CD4-positive, alpha-beta T cell (primary cell): ENCODE data around the gene TMEM208. TPM values are rescaled to one million over a fixed set of nuclear protein-coding genes. Genes with fewer than 3 reads are reported as not detected.

ENCODE experiments used
- ATAC-seq: fragments of 200-7000 bp; cut with Tn5 transposase; one replicate; pipeline ENCODE4 v1.10.0; 2022; ENCODE audit warnings: mild to moderate bottlenecking; ENCODE audit not compliant: poor library complexity
- CTCF ChIA-PET: fragments of 350-600 bp; sonication (Branson Sonifier 250); formaldehyde crosslinking; loops from one replicate; lab custom pipeline; 2021; ENCODE audit warnings: antibody characterized with exemption, inconsistent platforms; lab: Charles Lee
- POLR2A ChIA-PET: fragments of 350-600 bp; sonication (Branson Sonifier 250); formaldehyde crosslinking; loops from one replicate; lab custom pipeline; 2021; ENCODE audit warnings: antibody characterized with exemption, inconsistent platforms; lab: Charles Lee
- DNase-seq, 14 experiments: peaks; one replicate each; pipeline ENCODE4 v3.0.0-alpha.2; 2013 to 2020; ENCODE audit warnings: mixed read lengths in 2 of 14
- H3K27ac ChIP-seq, 2 donors: one replicate each; pipeline versions ENCODE4 v1.5.1 to v1.7.0; 2013; ENCODE audit warnings: low read length in 2 of 2, low read depth in 1 of 2, mild to moderate bottlenecking in 1 of 2
- H3K27me3 ChIP-seq, 2 experiments: 1 replicate in 1 of 2; 2 replicates in 1 of 2; pipeline versions ENCODE4 v1.6.1 to v1.7.0; 2013; ENCODE audit warnings: low read length in 2 of 2, control low read depth in 1 of 2, mild to moderate bottlenecking in 1 of 2, moderate library complexity in 1 of 2; ENCODE audit not compliant: insufficient read depth in 2 of 2, control insufficient read depth in 1 of 2
- H3K36me3 ChIP-seq: one replicate; pipeline ENCODE4 v1.6.1; 2013; ENCODE audit warnings: low read length, control low read depth; ENCODE audit not compliant: insufficient read depth
- H3K4me1 ChIP-seq: one replicate; pipeline ENCODE4 v1.6.1; 2013; ENCODE audit warnings: low read length, control low read depth; ENCODE audit not compliant: insufficient read depth
- H3K4me3 ChIP-seq: one replicate; pipeline ENCODE4 v1.5.1; 2013; ENCODE audit warnings: mild to moderate bottlenecking, low read length, moderate library complexity
- H3K9me3 ChIP-seq, 2 experiments: 1 replicate in 1 of 2; 2 replicates in 1 of 2; pipeline versions ENCODE4 v1.6.1 to v1.7.0; 2013; ENCODE audit warnings: low read length in 2 of 2, mild to moderate bottlenecking in 2 of 2, control low read depth in 1 of 2, moderate library complexity in 1 of 2; ENCODE audit not compliant: control insufficient read depth in 1 of 2, insufficient read depth in 1 of 2
- H3K27ac Mint-ChIP-seq: one replicate; pipeline ENCODE4 v1.8.0; 2020; ENCODE audit warnings: mixed read lengths
- H3K27me3 Mint-ChIP-seq: one replicate; pipeline ENCODE4 v1.8.0; 2021; ENCODE audit warnings: mixed read lengths
- H3K36me3 Mint-ChIP-seq: one replicate; pipeline ENCODE4 v1.8.0; 2021; ENCODE audit warnings: low read depth, mixed read lengths
- H3K4me1 Mint-ChIP-seq: one replicate; pipeline ENCODE4 v1.8.0; 2021; ENCODE audit warnings: low read depth, mixed read lengths
- H3K4me3 Mint-ChIP-seq: one replicate; pipeline ENCODE4 v1.8.0; 2020; ENCODE audit warnings: mild to moderate bottlenecking, mixed read lengths
- H3K9me3 Mint-ChIP-seq: one replicate; pipeline ENCODE4 v1.8.0; 2020; ENCODE audit warnings: mixed read lengths
- intact Hi-C, 2 experiments: fragments of 100-400 bp; cut with DNase I in 1 of 2; cut with micrococcal nuclease in 1 of 2; formaldehyde crosslinking; loops; one replicate each; pipeline versions ENCODE4 v1.15.1 to v1.9.0; 2023 to 2025; cut with DNase I, micrococcal nuclease
- total RNA-seq, 174 experiments: library from RNA in 2 of 174; stranded (reverse) in 2 of 174; gene quantifications; one replicate each; pipeline ENCODE4 v1.2.3 and lab custom pipeline; 2021 to 2026
- TF ChIP-seq, protein P1 (sequence below): fragments of 200-600 bp; IDR thresholded peaks from one replicate; pipeline ENCODE4 v1.8.0; 2022; ENCODE audit warnings: antibody characterized with exemption, mild to moderate bottlenecking

The TMEM208 gene
- total RNA-seq, 2 experiments from 2014 or later: 35.8 to 37.6 TPM

DNA sequence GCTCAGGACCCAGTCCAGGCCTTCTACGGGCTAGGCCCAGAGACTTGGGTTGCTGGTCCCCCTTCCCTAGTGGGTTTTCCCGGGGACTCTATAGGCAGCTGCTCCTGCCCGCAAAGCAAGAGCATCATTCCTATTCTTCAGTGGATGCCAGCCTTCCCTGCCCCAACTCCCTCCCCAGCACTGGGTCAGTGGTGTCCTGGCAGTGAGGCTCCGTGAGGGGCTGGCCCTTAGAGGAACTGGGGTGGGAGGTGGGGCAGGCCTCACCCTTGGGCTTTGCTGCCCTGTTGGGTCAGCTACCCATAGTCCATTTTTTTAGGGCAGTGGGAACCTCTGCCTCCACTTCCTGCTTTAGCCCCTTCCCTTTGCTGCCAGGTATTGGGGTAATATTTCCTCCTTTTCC lies 44.5 kb downstream of the TMEM208 start:
- Mint-ChIP-seq H3K27me3 (no peaks in the 10 kb centered on the region), H3K27ac (no peak overlapping the region), H3K36me3 (peaks cover 7% of the 10 kb centered on the region), H3K4me3 (no peak overlapping the region), H3K9me3 (no peaks in the 10 kb centered on the region), H3K4me1 (peaks cover 2% of the 10 kb centered on the region)
- H3K4me3 ChIP-seq: no peak overlapping the region
- DNase-seq: no peak
- H3K27me3 ChIP-seq: no peaks in the 10 kb centered on the region
- TF ChIP-seq, protein P1, sequence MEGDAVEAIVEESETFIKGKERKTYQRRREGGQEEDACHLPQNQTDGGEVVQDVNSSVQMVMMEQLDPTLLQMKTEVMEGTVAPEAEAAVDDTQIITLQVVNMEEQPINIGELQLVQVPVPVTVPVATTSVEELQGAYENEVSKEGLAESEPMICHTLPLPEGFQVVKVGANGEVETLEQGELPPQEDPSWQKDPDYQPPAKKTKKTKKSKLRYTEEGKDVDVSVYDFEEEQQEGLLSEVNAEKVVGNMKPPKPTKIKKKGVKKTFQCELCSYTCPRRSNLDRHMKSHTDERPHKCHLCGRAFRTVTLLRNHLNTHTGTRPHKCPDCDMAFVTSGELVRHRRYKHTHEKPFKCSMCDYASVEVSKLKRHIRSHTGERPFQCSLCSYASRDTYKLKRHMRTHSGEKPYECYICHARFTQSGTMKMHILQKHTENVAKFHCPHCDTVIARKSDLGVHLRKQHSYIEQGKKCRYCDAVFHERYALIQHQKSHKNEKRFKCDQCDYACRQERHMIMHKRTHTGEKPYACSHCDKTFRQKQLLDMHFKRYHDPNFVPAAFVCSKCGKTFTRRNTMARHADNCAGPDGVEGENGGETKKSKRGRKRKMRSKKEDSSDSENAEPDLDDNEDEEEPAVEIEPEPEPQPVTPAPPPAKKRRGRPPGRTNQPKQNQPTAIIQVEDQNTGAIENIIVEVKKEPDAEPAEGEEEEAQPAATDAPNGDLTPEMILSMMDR: no peak
- H3K27ac ChIP-seq: no peak overlapping the region
- ChIA-PET CTCF (no interaction called here), POLR2A (no interaction called here)
- intact Hi-C loops: no loop called here
- H3K4me1 ChIP-seq: no peaks in the 10 kb centered on the region
- H3K9me3 ChIP-seq: no peaks in the 10 kb centered on the region
- ATAC-seq: no peak
- H3K36me3 ChIP-seq: peaks cover 2% of the 10 kb centered on the region

DNA sequence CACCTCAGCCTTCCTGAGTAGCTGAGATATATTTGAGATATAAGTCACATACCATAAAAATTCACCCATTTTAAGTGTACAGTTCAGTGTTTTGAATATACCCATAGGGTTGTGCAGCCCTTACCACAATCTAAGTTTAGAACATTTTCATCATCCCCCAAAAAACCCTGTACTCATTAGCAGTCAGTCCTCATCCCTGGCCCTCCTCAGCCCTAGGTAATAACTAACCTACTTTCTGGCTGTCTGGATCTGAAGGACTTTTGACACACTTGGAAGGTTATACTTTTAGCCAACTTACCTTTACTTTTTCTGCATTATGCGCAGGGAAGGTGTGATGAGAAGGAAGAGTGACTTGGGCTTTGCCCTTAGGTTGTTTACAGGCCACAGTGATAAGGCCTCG lies 48.4 kb downstream of the TMEM208 start:
- intact Hi-C loops: loop anchor here in 1 of 2 experiments (5.0 kb wide), 2 partner anchors 48 to 122 kb away; partner anchors contain the start of gene TMEM208
- ChIA-PET CTCF (no interaction called here), POLR2A (no interaction called here)
- Histone ChIP-seq H3K9me3 (no peaks in the 10 kb centered on the region), H3K27me3 (no peaks in the 10 kb centered on the region), H3K36me3 (peaks cover 7% of the 10 kb centered on the region), H3K4me3 (no peak overlapping the region), H3K4me1 (peaks cover 26% of the 10 kb centered on the region), H3K27ac (no peak overlapping the region)
- no peaks in the 10 kb centered on the region for H3K27me3 Mint-ChIP-seq
- H3K27ac Mint-ChIP-seq: no peak overlapping the region
- no peak for DNase-seq
- TF ChIP-seq, protein P1: no peak
- peaks cover 17% of the 10 kb centered on the region for H3K4me1 Mint-ChIP-seq
- no peaks in the 10 kb centered on the region for H3K9me3 Mint-ChIP-seq
- peaks cover 17% of the 10 kb centered on the region for H3K36me3 Mint-ChIP-seq
- H3K4me3 Mint-ChIP-seq: no peak overlapping the region
- no peak for ATAC-seq

DNA sequence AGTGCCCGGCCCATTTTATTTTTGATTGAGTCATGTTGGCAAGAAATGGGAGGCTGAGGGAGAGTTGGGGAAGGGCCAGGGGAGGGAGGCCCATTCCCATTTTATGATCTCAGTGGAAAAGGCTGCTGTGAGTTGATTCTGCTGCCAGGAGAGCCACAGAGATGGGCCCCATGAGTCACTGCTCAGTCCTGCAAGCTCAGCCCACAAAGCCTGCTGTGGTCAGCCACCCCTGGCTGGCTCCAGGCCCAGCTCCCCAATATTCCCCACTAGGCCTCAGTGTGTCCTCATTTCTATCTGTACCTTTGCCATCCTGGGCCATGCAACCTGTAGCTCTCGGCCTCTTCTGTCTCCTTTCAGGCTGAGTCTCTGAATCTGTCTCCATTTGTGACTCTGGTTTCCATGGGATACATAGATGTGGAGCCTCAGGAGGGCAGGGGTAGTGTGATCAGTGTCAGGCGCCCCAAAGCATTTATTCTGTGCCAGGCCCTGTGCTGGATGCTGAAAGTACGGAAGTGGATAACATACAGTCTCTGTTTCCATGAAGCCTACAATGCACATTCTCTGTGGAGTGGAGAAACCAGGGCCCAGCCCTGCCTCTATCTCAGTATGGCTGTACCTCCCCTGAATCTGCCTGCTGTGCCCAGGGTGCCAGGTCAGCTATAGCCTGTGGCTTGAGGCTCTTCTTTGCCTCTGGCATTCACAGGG lies 50.5 kb downstream of the TMEM208 start:
- H3K9me3 ChIP-seq: no peaks in the 10 kb centered on the region
- intact Hi-C loops: loop anchor here in 1 of 2 experiments (5.0 kb wide), 2 partner anchors 50 to 120 kb away; partner anchors contain the start of gene TMEM208
- no peak overlapping the region for H3K4me3 ChIP-seq
- Mint-ChIP-seq H3K4me1 (peaks cover 17% of the 10 kb centered on the region), H3K4me3 (peak overlapping the region; percentile 59), H3K36me3 (peaks cover 17% of the 10 kb centered on the region), H3K27me3 (no peaks in the 10 kb centered on the region), H3K27ac (peak overlapping the region; percentile 53), H3K9me3 (no peaks in the 10 kb centered on the region)
- TF ChIP-seq, protein P1: no peak
- ChIA-PET POLR2A (no interaction called here), CTCF (interaction anchor here (0.9 to 1.3 kb wide), 2 partner anchors 33 to 50 kb away, joined by 4 read pairs; partner anchors contain the start of gene TMEM208)
- peaks cover 27% of the 10 kb centered on the region for H3K4me1 ChIP-seq
- ATAC-seq (no peak), DNase-seq (no peak)
- no peaks in the 10 kb centered on the region for H3K27me3 ChIP-seq
- H3K27ac ChIP-seq: no peak overlapping the region
- peaks cover 7% of the 10 kb centered on the region for H3K36me3 ChIP-seq
